ENCODE results near the gene SEMA4D. TPM values are rescaled to one million over a fixed set of nuclear protein-coding genes. Genes with fewer than 3 reads are reported as not detected.

Gene SEMA4D
- total RNA-seq, 1 donor from 2014 or later: 46.2 TPM

GRCh38 chr9:89411759-89412158 is 86.2 kb downstream of the SEMA4D start:
- H3K27me3 ChIP-seq: no peaks in the 10 kb centered on the region
- no peak for TF ChIP-seq CTCF (IDR thresholded peaks at IDR 0.05)
- H3K9me3 ChIP-seq: no peaks in the 10 kb centered on the region
- no peaks in the 10 kb centered on the region for H3K36me3 ChIP-seq
- intact Hi-C loops (cut with DNase I): no loop called here
- no peak for DNase-seq
- no peak overlapping the region for H3K27ac ChIP-seq
- no peak for ATAC-seq
- no peak overlapping the region for H3K4me3 ChIP-seq
- no peaks in the 10 kb centered on the region for H3K4me1 ChIP-seq

GRCh38 chr9:89410641-89411350 is 87.1 kb downstream of the SEMA4D start:
- Histone ChIP-seq H3K9me3 (no peaks in the 10 kb centered on the region), H3K27me3 (no peaks in the 10 kb centered on the region), H3K4me1 (no peaks in the 10 kb centered on the region), H3K36me3 (no peaks in the 10 kb centered on the region), H3K27ac (no peak overlapping the region), H3K4me3 (no peak overlapping the region)
- DNase-seq (no peak), ATAC-seq (no peak)
- intact Hi-C loops (cut with DNase I): no loop called here
- no peak for TF ChIP-seq CTCF (IDR thresholded peaks at IDR 0.05)

- intact Hi-C loops (cut with DNase I): no loop called here
- TF ChIP-seq CTCF (IDR thresholded peaks at IDR 0.05): no peak
- no peaks in the 10 kb centered on the region for H3K27me3 ChIP-seq
- H3K36me3 ChIP-seq: no peaks in the 10 kb centered on the region
- DNase-seq (no peak), ATAC-seq (no peak)
- H3K4me3 ChIP-seq: no peak overlapping the region
- H3K9me3 ChIP-seq: no peaks in the 10 kb centered on the region
- no peaks in the 10 kb centered on the region for H3K4me1 ChIP-seq
- no peak overlapping the region for H3K27ac ChIP-seq
These were observed 87.9 kb downstream of the SEMA4D start for GRCh38 chr9:89410022-89410421.

- no peak overlapping the region for H3K27ac ChIP-seq
- TF ChIP-seq CTCF (IDR thresholded peaks at IDR 0.05): no peak
These were observed 88.4 kb downstream of the SEMA4D start for GRCh38 chr9:89409466-89409865.

GRCh38 chr9:89408628-89409101 is 89.2 kb downstream of the SEMA4D start:
- DNase-seq: no peak
- TF ChIP-seq CTCF (IDR thresholded peaks at IDR 0.05): no peak
- intact Hi-C loops (cut with DNase I): no loop called here

More at GRCh38 chr9:89409466-89409865, 88.4 kb downstream of the SEMA4D start:
- no peak overlapping the region for H3K4me3 ChIP-seq
- H3K4me1 ChIP-seq: no peaks in the 10 kb centered on the region
- intact Hi-C loops (cut with DNase I): no loop called here
- H3K27me3 ChIP-seq: no peaks in the 10 kb centered on the region
- ATAC-seq (no peak), DNase-seq (no peak)
- no peaks in the 10 kb centered on the region for H3K9me3 ChIP-seq
- no peaks in the 10 kb centered on the region for H3K36me3 ChIP-seq

More at GRCh38 chr9:89408628-89409101, 89.2 kb downstream of the SEMA4D start:
- no peaks in the 10 kb centered on the region for H3K27me3 ChIP-seq
- H3K27ac ChIP-seq: no peak overlapping the region
- H3K4me1 ChIP-seq: no peaks in the 10 kb centered on the region
- ATAC-seq: peak; percentile 47
- H3K4me3 ChIP-seq: no peak overlapping the region
- H3K36me3 ChIP-seq: no peaks in the 10 kb centered on the region
- no peaks in the 10 kb centered on the region for H3K9me3 ChIP-seq
